Mononuclear cell (primary cell): ENCODE data around the gene UVRAG. TPM values are rescaled to one million over a fixed set of nuclear protein-coding genes. Genes with fewer than 3 reads are reported as not detected.

Source experiments
- H3K27me3 ChIP-seq: 2 replicates; pipeline ENCODE4 v1.6.0; 2011; ENCODE audit warnings: low read length, control low read depth; ENCODE audit not compliant: insufficient read depth
- H3K4me1 ChIP-seq: 2 replicates; pipeline ENCODE4 v1.5.1; 2011; ENCODE audit warnings: mild to moderate bottlenecking, low read length, control low read depth; ENCODE audit not compliant: insufficient read depth
- H3K4me3 ChIP-seq: 2 replicates; pipeline ENCODE4 v1.5.1; 2011; ENCODE audit warnings: mild to moderate bottlenecking, low read length, moderate library complexity
- H3K9me3 ChIP-seq: 2 replicates; pipeline ENCODE4 v1.5.1; 2011; ENCODE audit warnings: low read depth, mild to moderate bottlenecking, control low read depth, low read length
- total RNA-seq: library from RNA; depleted of rRNA; stranded (reverse); fragments of >200 nt; gene quantifications from one replicate; pipeline ENCODE4 v1.2.3, GENCODE V29; 2012

Gene UVRAG
- total RNA-seq, 1 donor = 42.5 TPM

DNA sequence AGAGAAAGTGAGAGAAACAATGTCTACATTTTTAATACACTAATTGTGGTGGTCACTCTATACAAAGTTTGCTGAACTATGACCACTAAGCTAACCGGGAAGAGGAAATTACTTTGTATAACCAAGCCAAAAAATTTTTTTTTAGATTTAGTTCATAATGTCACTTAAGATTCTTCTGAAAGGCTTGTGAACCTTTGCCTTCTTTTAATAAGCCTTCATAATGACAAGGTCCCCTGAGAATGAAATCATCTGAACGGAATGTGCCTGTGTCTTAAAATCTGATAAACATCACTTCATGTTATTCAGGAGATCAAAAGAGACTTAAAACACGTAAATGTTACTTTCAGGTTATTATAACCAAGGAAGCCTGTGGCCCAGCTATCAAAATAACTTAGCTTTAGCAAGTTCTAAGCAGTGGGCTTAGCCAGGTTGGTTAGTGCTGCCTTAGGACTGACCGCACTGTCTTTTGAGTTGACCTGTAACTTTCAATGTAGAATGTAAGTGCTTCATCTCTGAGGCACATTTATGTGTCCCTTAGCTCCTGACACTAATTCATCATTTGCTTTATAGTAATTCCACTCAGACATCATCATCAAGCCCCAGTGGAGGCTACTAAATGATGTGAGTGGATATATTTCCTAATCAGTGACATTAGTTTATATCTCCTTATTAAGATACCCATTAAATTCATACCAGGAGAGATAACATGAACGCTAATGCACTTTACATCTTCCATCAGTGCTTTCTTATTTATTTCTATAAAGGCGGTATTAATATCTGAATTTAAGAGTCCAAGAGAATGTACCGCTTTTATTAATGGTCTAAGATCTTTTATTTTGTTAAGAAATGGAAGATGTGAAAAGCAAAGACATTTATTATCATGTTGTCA lies 268.8 kb downstream of the UVRAG start:
- H3K9me3 ChIP-seq = no peaks in the 10 kb centered on the region
- H3K4me3 ChIP-seq = no peak overlapping the region
- H3K27me3 ChIP-seq = no peaks in the 10 kb centered on the region
- H3K4me1 ChIP-seq = no peaks in the 10 kb centered on the region

DNA sequence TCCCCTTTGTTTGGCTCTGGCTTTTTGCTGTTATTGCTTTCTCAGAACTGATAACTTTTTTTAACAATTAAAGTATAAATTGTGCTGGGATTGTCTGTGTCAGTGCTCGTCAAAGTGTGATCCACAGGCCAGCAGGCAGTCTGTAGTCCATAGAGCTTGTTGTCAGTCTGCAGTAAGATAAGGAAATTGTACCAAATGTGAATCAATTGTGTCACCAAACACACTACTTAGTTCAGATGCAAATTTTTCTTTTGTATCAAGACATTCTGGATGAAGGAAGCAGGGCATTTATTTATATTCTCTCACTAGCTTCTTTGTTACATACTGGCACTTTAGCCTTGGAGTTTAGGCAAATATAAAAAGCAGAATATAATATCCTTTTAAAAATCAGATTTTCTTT lies 270.3 kb downstream of the UVRAG start:
- H3K27me3 ChIP-seq = no peaks in the 10 kb centered on the region
- H3K9me3 ChIP-seq = no peaks in the 10 kb centered on the region
- H3K4me3 ChIP-seq = no peak overlapping the region
- no peaks in the 10 kb centered on the region for H3K4me1 ChIP-seq

DNA sequence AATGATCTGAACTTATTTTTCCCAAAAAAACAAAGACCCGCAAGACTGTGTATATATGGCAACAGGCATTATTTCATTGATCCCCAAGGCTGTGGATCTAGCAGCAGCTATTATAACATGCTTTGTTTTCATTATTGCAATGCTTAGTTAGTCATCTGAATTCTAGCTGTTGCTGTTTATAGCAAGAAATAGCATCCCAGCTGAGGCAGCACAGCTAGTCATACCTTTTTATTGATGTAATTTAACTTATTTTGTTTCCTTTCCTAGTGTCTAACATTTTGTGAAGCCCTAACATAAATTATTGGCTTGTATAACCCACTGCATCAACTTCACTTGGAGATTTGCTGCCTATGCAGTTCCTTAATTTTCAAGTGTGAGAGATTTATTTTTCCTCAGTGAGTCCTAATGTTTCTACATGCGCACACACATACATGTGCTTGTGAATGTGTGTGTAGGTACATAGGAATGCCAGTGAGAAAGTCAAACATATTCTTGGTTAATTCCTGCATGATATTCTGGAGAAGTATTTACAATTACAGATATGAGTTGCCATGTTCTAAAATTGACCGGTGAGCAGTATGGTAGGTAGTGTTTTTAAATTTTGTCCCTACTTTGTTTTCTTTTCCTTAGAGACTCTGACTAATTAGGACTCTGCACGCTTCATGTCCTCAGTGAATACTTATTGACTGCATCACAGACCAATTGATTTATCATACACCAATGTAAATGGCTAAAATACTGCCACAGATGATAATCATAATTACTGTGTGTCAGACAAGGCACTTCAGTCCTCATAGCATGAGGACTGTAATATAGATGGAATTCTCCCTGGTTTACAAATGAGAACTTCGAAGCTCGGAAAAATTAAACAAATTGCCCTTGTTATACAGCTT lies 272.0 kb downstream of the UVRAG start:
- peaks cover 7% of the 10 kb centered on the region for H3K9me3 ChIP-seq
- H3K4me3 ChIP-seq = no peak overlapping the region
- no peaks in the 10 kb centered on the region for H3K27me3 ChIP-seq
- no peaks in the 10 kb centered on the region for H3K4me1 ChIP-seq

DNA sequence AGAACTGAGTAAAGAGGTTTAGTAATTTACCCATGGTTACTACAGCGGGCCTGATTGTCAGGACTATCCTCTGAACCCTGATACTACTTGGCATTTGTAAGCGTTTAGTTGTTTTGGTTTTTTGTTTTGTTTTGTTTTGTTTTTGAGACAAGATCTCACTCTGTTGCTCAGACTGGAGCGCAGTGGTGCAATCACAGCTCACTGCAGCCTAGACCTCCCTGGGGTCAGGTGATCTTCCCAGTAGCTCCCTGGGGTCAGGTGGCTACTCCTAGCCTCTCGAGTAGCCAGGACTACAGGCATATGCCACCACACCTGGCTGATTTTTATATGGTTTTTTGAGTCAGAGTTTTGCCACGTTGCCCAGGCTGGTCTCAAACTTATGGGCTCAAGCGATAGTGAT lies 272.7 kb downstream of the UVRAG start:
- Histone ChIP-seq H3K4me1 (no peaks in the 10 kb centered on the region), H3K4me3 (no peak overlapping the region), H3K9me3 (peaks cover 7% of the 10 kb centered on the region), H3K27me3 (no peaks in the 10 kb centered on the region)

DNA sequence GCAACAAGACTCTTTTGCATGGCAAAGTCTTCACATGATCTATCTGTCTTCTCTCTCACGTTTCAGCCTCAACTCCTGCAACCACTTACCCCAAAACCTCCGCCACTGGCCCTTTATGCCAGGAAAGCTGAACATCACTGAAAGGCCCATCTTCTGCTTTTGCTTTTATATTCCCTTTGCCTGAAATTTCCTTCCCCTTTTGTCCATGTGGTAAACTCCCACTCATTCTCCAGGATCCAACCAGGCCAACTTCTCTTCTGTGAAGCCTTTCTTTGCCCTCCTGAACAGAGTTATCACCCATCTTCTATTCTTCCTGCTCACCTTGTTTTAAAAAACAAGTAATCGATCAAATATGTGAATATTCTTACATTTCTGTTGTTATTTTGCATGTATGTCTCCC lies 273.5 kb downstream of the UVRAG start:
- H3K4me3 ChIP-seq = no peak overlapping the region
- peaks cover 7% of the 10 kb centered on the region for H3K9me3 ChIP-seq
- no peaks in the 10 kb centered on the region for H3K4me1 ChIP-seq
- no peaks in the 10 kb centered on the region for H3K27me3 ChIP-seq

DNA sequence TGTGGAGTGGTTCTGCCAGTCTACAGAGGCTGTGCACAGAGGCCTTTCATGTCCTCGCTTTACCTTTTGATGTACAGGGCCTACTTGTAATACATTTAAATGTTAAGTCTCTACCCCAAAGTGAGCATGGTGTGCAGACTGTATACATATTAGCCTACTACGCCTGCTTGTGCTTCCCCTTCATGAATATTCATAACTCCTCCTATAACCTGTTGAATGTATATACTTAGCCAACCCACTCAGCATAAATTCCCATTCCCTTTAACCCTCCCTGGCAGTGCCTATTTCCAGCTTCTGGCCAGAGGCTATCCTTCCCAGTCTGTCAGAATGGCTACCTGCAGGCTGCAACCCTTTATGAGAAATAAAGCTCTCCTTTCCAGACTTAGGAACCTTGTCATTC lies 275.2 kb downstream of the UVRAG start:
- H3K4me3 ChIP-seq = no peak overlapping the region
- no peaks in the 10 kb centered on the region for H3K27me3 ChIP-seq
- peaks cover 7% of the 10 kb centered on the region for H3K9me3 ChIP-seq
- H3K4me1 ChIP-seq = no peaks in the 10 kb centered on the region

DNA sequence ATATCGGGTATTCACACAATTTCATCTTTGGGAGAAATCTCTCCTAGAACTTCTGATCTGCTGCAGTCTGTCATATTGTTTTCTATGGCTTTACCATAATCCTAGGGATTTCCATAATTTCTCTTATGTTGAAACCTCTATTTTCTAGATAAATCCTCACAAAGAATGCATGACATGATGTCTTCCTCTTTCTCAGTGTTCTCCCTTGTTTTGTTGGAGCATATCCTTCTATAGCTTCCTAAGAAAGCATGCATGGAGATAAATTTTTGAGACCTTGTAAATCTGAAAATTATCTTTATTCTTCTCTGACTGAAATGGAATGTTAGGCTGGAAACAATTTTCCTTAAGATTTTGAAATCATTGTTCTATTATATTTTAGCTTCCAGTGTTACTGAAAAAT lies 275.8 kb downstream of the UVRAG start:
- Histone ChIP-seq H3K27me3 (no peaks in the 10 kb centered on the region), H3K4me1 (no peaks in the 10 kb centered on the region), H3K9me3 (peaks cover 7% of the 10 kb centered on the region), H3K4me3 (no peak overlapping the region)

DNA sequence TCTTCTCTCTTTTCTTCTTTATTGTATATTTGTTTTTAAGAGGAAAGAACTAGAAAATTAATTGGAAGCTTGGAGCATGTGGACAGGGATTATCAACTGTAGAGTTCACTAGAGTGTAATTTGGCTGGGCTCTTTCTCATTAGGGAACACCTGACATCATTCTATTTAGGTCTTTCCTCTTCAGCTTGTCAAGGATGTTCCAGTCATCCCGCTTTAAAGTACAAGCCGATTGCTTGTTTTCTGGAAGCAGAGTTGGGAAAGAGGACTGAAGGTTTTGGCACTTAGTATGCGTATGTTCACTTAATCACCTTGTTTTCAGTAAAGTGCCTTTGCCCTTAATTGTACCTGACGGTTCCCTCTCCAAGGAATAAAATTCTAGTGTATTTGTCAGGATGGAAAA lies 279.7 kb downstream of the UVRAG start:
- Histone ChIP-seq H3K27me3 (no peaks in the 10 kb centered on the region), H3K4me1 (no peaks in the 10 kb centered on the region), H3K9me3 (peaks cover 7% of the 10 kb centered on the region), H3K4me3 (no peak overlapping the region)

DNA sequence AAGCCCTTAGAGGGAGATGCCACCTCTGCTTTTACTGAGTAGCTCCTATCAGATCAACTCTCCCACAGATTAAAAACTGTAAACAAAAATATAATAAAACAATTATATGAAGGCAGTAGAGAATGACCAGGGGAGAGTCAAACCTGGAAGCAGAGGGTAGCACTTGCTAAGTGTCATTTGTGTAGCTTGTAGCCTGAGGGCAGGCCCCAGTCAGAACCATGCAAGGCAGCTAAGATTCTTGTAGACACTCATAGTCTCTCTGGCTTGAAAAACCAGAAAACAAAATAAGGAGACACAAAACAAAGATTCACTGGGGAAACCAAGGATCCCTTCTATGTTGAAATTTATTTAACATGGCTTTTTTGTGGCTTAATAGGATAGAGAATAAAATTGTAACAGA lies 280.9 kb downstream of the UVRAG start:
- Histone ChIP-seq H3K9me3 (peaks cover 2% of the 10 kb centered on the region), H3K27me3 (no peaks in the 10 kb centered on the region), H3K4me3 (no peak overlapping the region), H3K4me1 (no peaks in the 10 kb centered on the region)

DNA sequence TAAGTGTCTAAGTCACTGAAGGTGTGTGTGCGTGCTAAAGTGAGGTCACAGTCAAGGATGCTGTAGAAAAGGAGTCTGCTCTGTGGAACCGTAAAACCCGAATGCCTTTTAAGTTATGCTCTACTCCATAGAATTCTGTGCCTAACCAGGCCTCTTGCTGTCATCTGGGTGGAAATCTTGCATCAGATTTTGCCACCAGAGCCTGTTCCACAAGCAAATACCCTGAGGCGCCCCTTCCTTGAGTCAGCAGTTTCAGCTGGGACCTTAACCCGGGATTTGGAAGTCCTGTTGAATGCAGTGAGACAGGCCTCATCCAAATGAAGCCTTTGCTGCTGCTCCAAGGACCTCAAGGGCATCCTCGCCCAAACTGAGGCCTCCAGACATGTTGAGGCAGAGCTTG lies 281.5 kb downstream of the UVRAG start:
- Histone ChIP-seq H3K9me3 (no peaks in the 10 kb centered on the region), H3K4me1 (no peaks in the 10 kb centered on the region), H3K27me3 (no peaks in the 10 kb centered on the region), H3K4me3 (no peak overlapping the region)

DNA sequence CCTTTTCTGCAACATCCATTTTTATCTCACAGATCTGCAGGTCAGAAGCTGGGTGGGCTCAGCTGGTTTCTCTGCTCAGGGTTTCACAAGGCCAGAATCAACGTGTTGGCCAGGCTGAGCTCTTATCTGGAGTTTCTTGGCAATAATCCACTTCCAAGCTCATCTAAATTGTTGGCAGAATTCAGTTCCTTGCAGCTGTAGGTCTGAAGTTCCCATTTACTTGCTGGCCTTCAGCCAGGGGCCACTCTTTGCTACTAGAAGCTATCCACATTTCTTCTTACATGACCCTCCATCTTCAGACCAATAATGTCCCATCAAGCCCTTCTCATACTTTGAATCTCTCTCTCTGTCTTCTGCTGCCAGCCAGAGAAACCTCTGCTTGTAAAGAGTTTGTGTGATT lies 287.8 kb downstream of the UVRAG start:
- Histone ChIP-seq H3K4me3 (no peak overlapping the region), H3K9me3 (no peaks in the 10 kb centered on the region), H3K27me3 (no peaks in the 10 kb centered on the region), H3K4me1 (no peaks in the 10 kb centered on the region)

DNA sequence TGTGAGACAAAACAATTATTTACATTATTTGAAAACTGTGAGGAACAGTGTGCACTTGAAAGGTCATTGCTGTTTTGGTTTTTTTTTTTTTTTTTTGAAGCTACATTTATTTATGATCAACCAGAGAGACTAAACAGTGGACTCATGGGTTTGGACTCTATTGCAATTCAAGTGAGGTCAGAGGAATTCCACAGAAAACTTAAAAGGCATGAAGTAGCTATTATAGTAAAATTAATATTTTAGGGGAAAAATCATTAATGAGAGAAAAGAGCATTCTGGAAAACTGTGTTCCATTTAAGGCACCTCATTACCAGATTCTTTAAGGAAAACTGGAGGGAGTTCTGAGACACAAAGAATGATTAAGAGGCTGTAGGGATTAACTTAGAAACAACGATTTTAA lies 288.4 kb downstream of the UVRAG start:
- Histone ChIP-seq H3K4me1 (no peaks in the 10 kb centered on the region), H3K27me3 (no peaks in the 10 kb centered on the region), H3K9me3 (no peaks in the 10 kb centered on the region), H3K4me3 (no peak overlapping the region)

DNA sequence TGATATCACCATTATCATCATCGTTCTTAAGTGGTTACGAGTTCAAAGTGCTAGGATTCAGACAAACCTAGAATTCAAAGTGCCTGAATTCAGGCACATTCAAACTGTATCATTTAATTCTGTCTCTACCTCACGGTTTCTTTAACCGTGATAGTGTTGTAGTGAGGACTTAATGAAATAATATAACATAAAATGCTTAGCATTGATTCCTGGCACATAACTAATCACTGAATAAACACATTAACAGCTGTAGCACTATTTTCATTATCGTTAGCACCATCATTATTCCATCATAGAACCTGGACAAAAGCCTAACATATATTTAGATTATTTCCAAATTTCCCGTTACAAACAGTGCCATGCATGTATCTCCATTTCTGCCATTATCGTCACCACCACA lies 289.3 kb downstream of the UVRAG start:
- H3K9me3 ChIP-seq = no peaks in the 10 kb centered on the region
- H3K4me3 ChIP-seq = no peak overlapping the region
- no peaks in the 10 kb centered on the region for H3K27me3 ChIP-seq
- no peaks in the 10 kb centered on the region for H3K4me1 ChIP-seq

DNA sequence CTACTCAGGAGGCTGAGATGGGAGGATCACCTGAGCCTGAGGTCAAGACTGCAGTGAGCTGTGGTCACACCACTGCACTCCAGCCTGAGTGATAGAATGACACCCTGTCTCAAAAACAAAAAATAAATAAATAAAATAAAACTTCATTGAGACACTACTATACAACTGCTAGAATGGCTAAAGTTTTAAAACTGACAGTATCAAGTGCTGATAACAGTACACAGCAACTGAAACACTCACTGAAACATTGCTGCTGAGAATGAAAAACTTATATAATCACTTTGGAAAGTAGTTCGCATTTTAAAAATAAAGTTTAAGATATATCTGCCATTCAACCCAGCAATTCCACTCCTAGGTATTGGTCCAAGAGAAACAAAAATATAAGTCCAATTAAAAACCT lies 290.6 kb downstream of the UVRAG start:
- H3K27me3 ChIP-seq = no peaks in the 10 kb centered on the region
- no peaks in the 10 kb centered on the region for H3K4me1 ChIP-seq
- no peaks in the 10 kb centered on the region for H3K9me3 ChIP-seq
- H3K4me3 ChIP-seq = no peak overlapping the region

DNA sequence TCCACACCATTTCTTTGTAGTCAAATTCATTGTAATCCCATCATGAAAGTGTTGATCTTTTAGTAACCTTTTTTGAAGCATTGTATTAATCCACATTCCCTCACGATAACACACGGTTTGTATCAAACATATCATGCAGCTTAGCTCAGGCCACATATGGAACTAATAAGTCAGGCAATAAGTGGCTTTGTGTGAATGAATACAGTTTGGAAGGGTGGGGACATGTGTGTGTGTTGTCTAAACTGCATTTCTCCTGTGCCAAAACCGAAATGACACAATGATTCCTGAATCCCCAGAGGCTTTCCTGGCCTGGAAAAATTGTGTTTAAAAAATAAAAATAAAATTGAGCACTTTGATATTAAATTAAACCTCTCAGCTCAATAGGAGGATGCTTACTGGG lies 293.0 kb downstream of the UVRAG start:
- Histone ChIP-seq H3K9me3 (no peaks in the 10 kb centered on the region), H3K4me1 (no peaks in the 10 kb centered on the region), H3K4me3 (no peak overlapping the region), H3K27me3 (no peaks in the 10 kb centered on the region)
